NCI-H2029 treated with DMSO at 0.1 percent for 48 hours (cell line): Measurements from ENCODE around the gene SECISBP2.
"Not testable (repeated sequence)": the region's sequence is repeated elsewhere in the genome, so short reads cannot be mapped to it uniquely, and the experiment has no call there.

ENCODE experiments used
- DNase-seq: peaks from one replicate; lab custom pipeline; 2025; lab: John Stamatoyannopoulos, UW

Gene SECISBP2

GRCh38 chr9:89310475-89311345, 7.6 kb upstream of the SECISBP2 start, which contains the start of gene CKS2:
TSS of gene CKS2 (plus strand) at chr9:89311195. CDS start at chr9:89311293, 98 bp downstream.
- DNase-seq: peak; percentile 98

- DNase-seq: no peak
Observed at GRCh38 chr9:89311346-89312221, 6.7 kb upstream of the SECISBP2 start.

- no peak for DNase-seq
Observed at GRCh38 chr9:89312222-89312571, 6.1 kb upstream of the SECISBP2 start.

- no peak for DNase-seq
Observed at GRCh38 chr9:89313842-89314241, 4.5 kb upstream of the SECISBP2 start.

DNA sequence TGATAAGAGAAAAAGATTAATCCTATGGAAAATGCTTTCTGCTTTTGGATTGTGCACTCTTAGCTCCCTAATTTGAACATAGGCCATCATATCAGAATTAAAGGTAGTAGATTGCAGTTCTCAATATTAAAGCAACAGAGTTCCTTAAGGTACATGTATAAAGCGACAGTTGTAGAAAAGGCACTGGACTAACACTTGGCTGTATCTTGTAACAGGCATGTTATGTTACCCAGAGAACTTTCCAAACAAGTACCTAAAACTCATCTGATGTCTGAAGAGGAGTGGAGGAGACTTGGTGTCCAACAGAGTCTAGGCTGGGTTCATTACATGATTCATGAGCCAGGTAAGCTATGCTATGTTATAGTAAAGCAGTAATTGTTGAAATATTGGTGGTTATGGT, 3.3 kb upstream of the SECISBP2 start:
- DNase-seq: no peak

- DNase-seq: no peak
Observed at GRCh38 chr9:89315482-89315881, 2.8 kb upstream of the SECISBP2 start.

DNA sequence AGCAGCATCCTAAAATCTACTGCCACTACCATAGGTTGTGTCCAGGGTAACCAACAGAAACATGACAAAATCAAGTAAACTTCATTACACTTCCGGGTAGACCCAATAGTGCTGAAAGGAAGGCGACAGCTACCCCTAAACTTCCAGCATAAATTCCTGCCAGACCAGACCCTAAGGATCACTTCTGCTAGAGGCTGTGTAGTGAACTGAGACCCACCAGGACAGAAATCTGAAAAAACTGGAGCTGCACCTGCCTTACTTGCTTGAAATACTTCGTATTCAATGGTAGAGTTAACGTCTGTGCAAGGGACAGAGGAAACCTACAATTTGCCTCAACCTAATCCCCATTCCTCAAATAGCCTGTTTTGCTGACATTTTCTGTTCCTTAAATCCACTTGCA, 1.0 kb upstream of the SECISBP2 start:
- no peak for DNase-seq

- no peak for DNase-seq
Observed at GRCh38 chr9:89319015-89319905, 960 bp downstream of the SECISBP2 start.

DNA sequence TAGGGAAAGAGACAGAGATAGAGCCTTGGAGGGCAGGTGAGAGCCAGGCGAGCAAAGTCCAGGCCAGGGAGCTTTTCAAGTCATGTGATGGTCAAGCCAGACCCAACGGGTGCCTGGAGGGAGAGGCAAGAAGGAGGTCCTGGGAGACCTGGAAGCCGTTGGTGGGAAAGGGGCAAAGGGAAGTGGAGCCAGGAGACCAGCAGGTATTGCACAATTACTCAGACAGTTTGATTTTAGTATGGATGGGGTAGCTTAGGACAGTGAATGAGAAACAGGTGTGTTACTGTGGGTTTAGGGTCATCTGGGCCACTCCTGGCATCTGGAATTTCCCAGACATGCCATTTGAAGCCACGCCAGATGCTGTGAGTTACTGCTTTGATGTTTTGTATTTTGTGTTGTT, 5.1 kb downstream of the SECISBP2 start:
- DNase-seq: no peak

- no peak for DNase-seq
Observed at GRCh38 chr9:89325733-89326132, 7.4 kb downstream of the SECISBP2 start.

DNA sequence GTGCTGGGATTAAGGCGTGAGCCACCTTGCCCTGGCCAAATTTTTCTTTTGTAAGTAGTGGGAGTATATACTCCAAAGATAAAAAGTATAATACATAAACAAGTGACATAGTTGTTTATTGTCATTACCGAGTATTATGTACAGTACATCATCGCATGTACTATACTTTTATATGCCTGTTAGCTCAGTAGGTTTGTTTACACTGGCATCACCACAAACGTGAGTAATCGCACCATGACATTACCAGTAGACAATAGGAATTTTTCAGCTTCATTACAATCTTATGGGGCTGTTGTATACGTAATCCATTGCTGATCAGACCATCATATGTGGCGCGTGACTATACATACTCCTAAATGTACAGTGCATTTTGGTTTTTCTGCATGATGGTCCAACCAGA, 9.8 kb downstream of the SECISBP2 start:
- no peak for DNase-seq

- DNase-seq: no peak
Observed at GRCh38 chr9:89329917-89330316, 11.6 kb downstream of the SECISBP2 start.

DNA sequence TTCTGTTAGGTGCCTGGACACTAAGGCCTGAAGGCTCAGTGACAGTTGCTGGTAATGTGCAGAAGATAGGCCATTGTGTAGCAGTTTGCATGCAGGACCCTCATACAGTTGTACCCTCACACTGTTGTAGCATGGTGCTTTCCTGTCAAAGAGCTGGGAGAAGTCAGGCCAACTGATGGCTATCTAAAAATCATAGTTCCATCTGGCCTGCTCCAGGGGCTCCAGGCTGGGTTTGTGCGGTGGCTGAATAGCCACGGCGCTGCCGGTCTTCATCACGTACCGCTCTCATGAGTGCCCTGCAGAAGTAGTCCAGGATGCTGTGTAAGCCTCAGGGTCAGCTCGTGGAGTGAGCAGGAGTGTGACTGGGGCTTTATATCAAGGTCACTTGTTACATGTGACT, 12.2 kb downstream of the SECISBP2 start:
- DNase-seq: no peak

DNA sequence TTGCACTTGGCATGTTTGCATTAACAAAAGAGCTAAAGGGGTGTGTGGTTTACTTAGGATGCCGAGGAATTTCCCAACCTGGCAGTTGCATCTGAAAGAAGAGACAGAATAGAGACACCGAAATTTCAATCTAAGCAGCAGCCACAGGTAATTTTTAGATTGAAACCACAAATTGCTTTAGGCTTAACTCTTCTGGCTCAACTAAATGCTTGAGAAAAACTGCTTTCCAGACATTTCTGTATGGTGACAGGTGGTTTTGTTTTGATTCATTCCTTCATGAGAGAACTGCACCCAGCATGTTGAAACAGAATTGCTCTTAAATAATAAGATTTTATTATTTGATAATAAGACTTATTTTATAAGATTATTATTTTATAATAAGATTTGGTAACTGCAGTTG, 21.5 kb downstream of the SECISBP2 start:
- DNase-seq: no peak

DNA sequence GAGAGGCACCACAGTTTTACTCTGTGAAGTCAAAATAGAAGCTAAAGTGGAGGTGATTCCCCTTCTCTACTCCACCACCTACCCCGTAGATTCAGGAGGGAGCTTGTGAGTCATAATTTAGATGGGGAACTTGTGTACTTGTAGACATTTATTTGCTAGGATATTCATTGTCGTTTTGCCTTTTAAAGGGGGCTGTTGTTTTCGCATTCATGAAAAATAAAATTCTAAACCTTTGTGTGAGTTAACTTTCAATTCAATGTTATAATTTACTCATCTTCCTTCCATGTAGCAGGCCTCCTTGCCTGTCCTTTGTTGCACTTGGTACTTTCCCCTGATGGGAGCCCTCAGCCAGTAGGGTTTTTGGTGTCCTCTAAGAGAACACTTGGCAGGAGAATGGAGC, 22.0 kb downstream of the SECISBP2 start:
- DNase-seq: no peak

GRCh38 chr9:89342213-89342612, 23.9 kb downstream of the SECISBP2 start:
- no peak for DNase-seq

- no peak for DNase-seq
Observed at GRCh38 chr9:89342948-89343347, 24.6 kb downstream of the SECISBP2 start.

DNA sequence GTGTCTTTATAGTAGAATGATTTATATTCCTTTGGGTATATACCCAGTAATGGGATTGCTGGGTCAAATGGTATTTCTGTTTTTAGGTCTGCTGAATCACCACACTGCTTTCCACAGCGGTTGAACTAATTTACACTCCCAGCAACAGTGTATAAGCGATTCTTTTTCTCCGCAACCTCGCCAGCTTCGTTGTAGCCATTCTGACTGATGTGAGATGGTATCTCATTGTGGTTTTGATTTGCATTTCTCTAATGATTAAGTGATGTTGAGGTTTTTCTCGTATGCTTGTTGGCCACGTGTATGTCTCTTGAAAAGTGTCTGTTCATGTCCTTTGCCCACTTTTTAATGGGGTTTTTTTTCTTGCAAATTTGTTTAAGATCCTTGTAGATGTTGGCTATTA, 25.5 kb downstream of the SECISBP2 start:
- DNase-seq: not testable (repeated sequence)

DNA sequence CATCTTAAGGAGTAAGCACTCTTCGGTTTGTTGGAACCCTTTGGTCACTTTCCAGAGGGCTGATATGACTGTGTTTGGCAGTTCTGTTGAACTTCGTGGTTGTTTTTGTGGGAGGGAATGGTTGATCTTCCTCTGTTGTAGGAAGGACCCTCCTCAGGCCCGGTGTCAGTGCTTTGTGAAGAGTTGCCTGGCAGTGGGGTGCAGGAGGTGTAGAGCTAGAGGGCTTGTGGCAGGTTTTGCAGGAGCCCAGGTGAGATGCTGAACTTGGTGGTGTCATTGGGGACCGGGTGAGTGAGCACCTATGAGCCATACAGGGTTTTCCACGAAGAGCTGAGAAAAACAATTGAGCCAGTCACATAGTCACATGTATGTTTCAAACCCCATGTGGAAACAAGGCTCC, 27.2 kb downstream of the SECISBP2 start:
- no peak for DNase-seq

DNA sequence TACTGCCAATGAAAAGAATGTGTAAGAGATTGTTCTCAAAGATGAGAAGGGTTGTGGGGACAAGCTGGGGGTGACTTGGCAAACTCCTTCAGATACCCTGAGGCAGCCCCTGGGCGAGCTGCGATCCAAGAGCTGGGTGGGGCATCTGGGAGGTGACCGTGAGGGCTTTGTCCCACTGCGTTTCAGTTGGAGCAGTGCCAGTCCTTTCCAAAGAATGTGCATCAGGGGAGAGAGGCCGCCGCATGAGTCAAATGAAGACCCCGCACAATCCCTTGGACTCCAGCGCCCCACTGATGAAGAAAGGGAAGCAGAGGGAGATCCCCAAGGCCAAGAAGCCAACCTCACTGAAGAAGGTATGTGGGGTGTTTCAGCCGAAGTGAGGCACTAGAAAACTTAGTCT, 28.4 kb downstream of the SECISBP2 start:
- DNase-seq: no peak

GRCh38 chr9:89347651-89348050, 29.4 kb downstream of the SECISBP2 start:
- no peak for DNase-seq

- DNase-seq: no peak
Observed at GRCh38 chr9:89349607-89350006, 31.3 kb downstream of the SECISBP2 start.
